HCT116 (cell line): ENCODE results near the gene HOXC11. TPM values are rescaled to one million over a fixed set of nuclear protein-coding genes. Genes with fewer than 3 reads are reported as not detected.

ENCODE experiments used
- ATAC-seq: fragments of 200-7000 bp; cut with Tn5 transposase; 2 replicates; pipeline ENCODE4 v1.9.1; 2020; ENCODE audit warnings: mild to moderate bottlenecking, moderate library complexity
- BruUV-seq: library from RNA; stranded (reverse); fragments of 400-500 nt; replicated peaks from 2 replicates; lab custom pipeline; 2021; lab: Mats Ljungman, UMichigan
- CTCF ChIA-PET: fragments of 300-600 bp; sonication (Branson Sonifier 250); formaldehyde crosslinking; loops from one replicate; lab custom pipeline; 2021; ENCODE audit warnings: antibody characterized with exemption; lab: Charles Lee
- POLR2A ChIA-PET: fragments of 300-600, 350-600 bp; sonication (Branson Sonifier 250); formaldehyde crosslinking; loops from one replicate; lab custom pipeline; 2021; ENCODE audit warnings: antibody characterized with exemption; lab: Charles Lee
- RAD21 ChIA-PET, 2 experiments: fragments of 300-600 bp; sonication (Branson Sonifier 250); formaldehyde crosslinking; loops; one replicate each; lab custom pipeline; 2023; ENCODE audit warnings: low total read pairs in 2 of 2; ENCODE audit not compliant: uncharacterized antibody in 2 of 2, unreplicated experiment in 2 of 2, low non-redundant PET in 1 of 2; lab: Charles Lee
- DNase-seq: peaks from one replicate; pipeline ENCODE4 v3.0.0-alpha.2; 2010; ENCODE audit warnings: low read depth, low spot score
- H2AFZ ChIP-seq: fragments of 200-600 bp; shearing (Covaris generic), sonication (generic); 2 replicates; pipeline ENCODE4 v1.6.1; 2017; ENCODE audit warnings: low read depth, mixed run types, mixed read lengths, antibody characterized with exemption, low read length; ENCODE audit not compliant: poor library complexity, severe bottlenecking
- H3K27ac ChIP-seq: 2 replicates; pipeline ENCODE4 v1.5.1; 2012; ENCODE audit warnings: low read depth, low read length
- H3K27me3 ChIP-seq: fragments of 200-600 bp; sonication (generic); 2 replicates; pipeline ENCODE4 v1.6.1; 2016; ENCODE audit warnings: mixed run types, low read length, mixed read lengths; ENCODE audit not compliant: insufficient read depth
- H3K36me3 ChIP-seq, 2 experiments: fragments of 200-500 bp in 1 of 2; fragments of 200-600 bp in 1 of 2; sonication (Bioruptor generic) in 1 of 2; sonication (generic) in 1 of 2; 2 replicates each; pipeline versions ENCODE4 v1.5.1 to v1.6.1; 2014 to 2016; ENCODE audit warnings: low read length in 2 of 2, inconsistent platforms in 1 of 2, mixed read lengths in 1 of 2, mixed run types in 1 of 2; ENCODE audit not compliant: insufficient read depth in 2 of 2, control insufficient read depth in 1 of 2
- H3K4me1 ChIP-seq, 2 experiments: fragments of 200-600 bp in 1 of 2; sonication (generic) in 1 of 2; 2 replicates each; pipeline versions ENCODE4 v1.5.1 to v1.6.1; 2012 to 2017; ENCODE audit warnings: low read length in 2 of 2, inconsistent platforms in 1 of 2, mild to moderate bottlenecking in 1 of 2, mixed read lengths in 1 of 2, mixed run types in 1 of 2, moderate library complexity in 1 of 2; ENCODE audit not compliant: insufficient read depth in 2 of 2, control insufficient read depth in 1 of 2
- H3K4me2 ChIP-seq: fragments of 200-600 bp; sonication (generic); 2 replicates; pipeline ENCODE4 v1.6.1; 2017; ENCODE audit warnings: mixed run types, low read length, mixed read lengths
- H3K4me3 ChIP-seq, 2 experiments: fragments of 200-600 bp in 1 of 2; sonication (generic) in 1 of 2; replicated peaks in 1 of 2; 2 replicates each; pipeline ENCODE4 v1.5.1; 2011 to 2016; ENCODE audit warnings: low read length in 2 of 2, control low read depth in 1 of 2, low read depth in 1 of 2, mild to moderate bottlenecking in 1 of 2, mixed read lengths in 1 of 2, mixed run types in 1 of 2
- H3K79me2 ChIP-seq: fragments of 200-600 bp; sonication (generic); 2 replicates; pipeline ENCODE4 v1.6.1; 2017; ENCODE audit warnings: mild to moderate bottlenecking, mixed run types, low read length, moderate library complexity, mixed read lengths; ENCODE audit not compliant: insufficient read depth
- H3K9ac ChIP-seq: fragments of 200-600 bp; sonication (generic); 2 replicates; pipeline ENCODE4 v1.6.1; 2016; ENCODE audit warnings: low read length, mixed read lengths
- H3K9me2 ChIP-seq: fragments of 200-600 bp; sonication (generic), shearing (Covaris generic); 2 replicates; pipeline ENCODE4 v1.6.1; 2017; ENCODE audit warnings: mixed run types, mild to moderate bottlenecking, moderate library complexity; ENCODE audit not compliant: insufficient read depth
- H3K9me3 ChIP-seq, 2 experiments: fragments of 200-500 bp in 1 of 2; fragments of 200-600 bp in 1 of 2; sonication (Bioruptor generic) in 1 of 2; sonication (generic) in 1 of 2; 2 replicates each; pipeline ENCODE4 v1.6.1; 2014 to 2017; ENCODE audit warnings: low read length in 2 of 2, mixed read lengths in 2 of 2, inconsistent platforms in 1 of 2, low read depth in 1 of 2, mild to moderate bottlenecking in 1 of 2, mixed run types in 1 of 2, moderate library complexity in 1 of 2; ENCODE audit not compliant: control insufficient read depth in 1 of 2, insufficient read depth in 1 of 2
- H4K20me1 ChIP-seq: fragments of 200-600 bp; sonication (generic), shearing (Covaris generic); 2 replicates; pipeline ENCODE4 v1.6.1; 2017; ENCODE audit warnings: mixed run types, mild to moderate bottlenecking, moderate library complexity; ENCODE audit not compliant: insufficient read depth
- CBX3 ChIP-seq: IDR thresholded peaks from 2 replicates; pipeline ENCODE4 v1.6.1; 2012; ENCODE audit warnings: low read depth
- CEBPB ChIP-seq: IDR thresholded peaks from 2 replicates; pipeline ENCODE4 v1.6.1; 2012; ENCODE audit warnings: low read depth
- ELF1 ChIP-seq: IDR thresholded peaks from 2 replicates; pipeline ENCODE4 v1.6.1; 2012; ENCODE audit warnings: low read depth, borderline replicate concordance
- EZH2 ChIP-seq: fragments of 200-600 bp; sonication (generic); IDR thresholded peaks from 2 replicates; pipeline ENCODE4 v1.6.1; 2017; ENCODE audit warnings: antibody characterized with exemption, mixed run types
- EZH2phosphoT487 ChIP-seq: fragments of 200-600 bp; IDR thresholded peaks from 2 replicates; pipeline ENCODE4 v1.6.1; 2018; ENCODE audit warnings: antibody characterized with exemption, borderline replicate concordance
- FOSL1 ChIP-seq: IDR thresholded peaks from 2 replicates; pipeline ENCODE4 v1.6.1; 2012; ENCODE audit warnings: low read depth
- JUND ChIP-seq: IDR thresholded peaks from 2 replicates; pipeline ENCODE4 v1.6.1; 2012
- POLR2A ChIP-seq: IDR thresholded peaks from 2 replicates; pipeline ENCODE4 v1.7.0; 2011; ENCODE audit warnings: borderline replicate concordance; ENCODE audit not compliant: insufficient read depth, insufficient read length; ENCODE audit errors: extremely low read depth
- POLR2AphosphoS5 ChIP-seq: IDR thresholded peaks from 2 replicates; pipeline ENCODE4 v1.6.1; 2011; ENCODE audit warnings: mild to moderate bottlenecking, low read depth, low read length, moderate library complexity
- RAD21 ChIP-seq: IDR thresholded peaks from 2 replicates; pipeline ENCODE4 v1.6.1; 2012; ENCODE audit warnings: low read depth, mild to moderate bottlenecking
- SP1 ChIP-seq: IDR thresholded peaks from 2 replicates; pipeline ENCODE4 v1.6.1; 2012; ENCODE audit warnings: low read depth
- SRF ChIP-seq: IDR thresholded peaks from 2 replicates; pipeline ENCODE4 v1.6.1; 2012; ENCODE audit warnings: low read depth
- ZNF274 ChIP-seq: fragments of 200-500 bp; sonication (Bioruptor generic); IDR thresholded peaks from 2 replicates; pipeline ENCODE4 v1.6.1; 2014; ENCODE audit warnings: mild to moderate bottlenecking, low read depth, low read length, inconsistent platforms
- intact Hi-C: fragments of 100-400 bp; cut with micrococcal nuclease; formaldehyde crosslinking; loops from 2 replicates; pipeline ENCODE4 v1.10.0; 2022
- total RNA-seq: library from RNA; stranded (reverse); gene quantifications from one replicate; pipeline ENCODE4 v1.2.1, GENCODE V29; 2021; ENCODE audit not compliant: unreplicated experiment
- TF ChIP-seq, protein P1 (sequence below): IDR thresholded peaks from 2 replicates; pipeline ENCODE4 v1.6.1; 2011; ENCODE audit warnings: mild to moderate bottlenecking, low read length, moderate library complexity; ENCODE audit not compliant: insufficient replicate concordance; ENCODE audit errors: extremely low read depth
- TF ChIP-seq, protein P2 (sequence below), 3 experiments: fragments of 200-600 bp in 1 of 3; sonication (generic) in 1 of 3; IDR thresholded peaks in 2 of 3; conservative IDR thresholded peaks in 1 of 3; 2 replicates each; pipeline ENCODE4 v1.5.1; 2012 to 2017; ENCODE audit warnings: low read depth in 2 of 3, low read length in 2 of 3, antibody characterized with exemption in 1 of 3, borderline replicate concordance in 1 of 3, control low read depth in 1 of 3, mild to moderate bottlenecking in 1 of 3, mixed read lengths in 1 of 3, mixed run types in 1 of 3, moderate library complexity in 1 of 3; ENCODE audit not compliant: insufficient read depth in 1 of 3
- TF ChIP-seq, protein P3 (sequence below): IDR thresholded peaks from 2 replicates; pipeline ENCODE4 v1.6.1; 2012; ENCODE audit warnings: low read depth
- TF ChIP-seq, protein P4 (sequence below): IDR thresholded peaks from 2 replicates; pipeline ENCODE4 v1.6.1; 2012
- TF ChIP-seq, protein P5 (sequence below): IDR thresholded peaks from 2 replicates; pipeline ENCODE4 v1.6.1; 2012

HOXC11 gene
- total RNA-seq, 1 experiment from 2014 or later = 0.22 TPM

DNA sequence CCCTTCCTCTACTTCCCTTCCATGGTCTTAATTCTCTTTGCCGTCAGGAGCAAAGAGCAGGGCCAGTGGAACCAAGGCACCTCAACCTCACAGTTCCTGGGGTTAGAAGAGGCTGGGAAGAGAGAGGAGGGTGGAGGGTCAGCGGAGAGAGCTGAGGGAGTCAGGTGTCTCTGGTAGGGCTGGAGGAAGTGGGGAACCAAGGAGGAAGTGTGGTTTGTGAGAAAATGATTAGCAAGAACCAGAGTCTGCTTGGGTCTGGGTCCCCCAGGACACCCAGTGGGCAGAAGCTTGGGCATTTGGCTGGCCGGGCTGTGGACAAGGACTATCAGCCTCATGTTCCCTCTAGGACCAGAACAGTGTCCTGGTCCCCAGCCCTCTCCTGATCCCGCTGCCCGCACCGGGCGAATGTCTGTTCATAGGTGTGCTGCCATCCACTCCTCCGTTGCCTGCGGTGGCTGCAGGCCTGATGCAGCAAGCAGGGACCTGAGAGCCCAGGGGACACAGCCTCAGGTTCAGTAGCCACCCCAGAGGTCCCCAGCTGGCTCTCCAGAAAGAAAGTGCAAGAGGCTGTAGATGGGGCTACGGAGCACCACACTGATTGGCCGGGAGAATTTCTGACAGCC lies 15.9 kb upstream of the HOXC11 start:
- no peak for DNase-seq
- no peaks in the 10 kb centered on the region for H3K9me2 ChIP-seq
- no peaks in the 10 kb centered on the region for H3K79me2 ChIP-seq
- BruUV-seq = no TSS peak
- ChIA-PET RAD21 (no interaction called here), CTCF (no interaction called here), POLR2A (no interaction called here)
- TF ChIP-seq SP1 = no peak
- TF ChIP-seq SRF = no peak
- TF ChIP-seq JUND = no peak
- TF ChIP-seq CEBPB = no peak
- TF ChIP-seq FOSL1 = no peak
- TF ChIP-seq, protein P1, sequence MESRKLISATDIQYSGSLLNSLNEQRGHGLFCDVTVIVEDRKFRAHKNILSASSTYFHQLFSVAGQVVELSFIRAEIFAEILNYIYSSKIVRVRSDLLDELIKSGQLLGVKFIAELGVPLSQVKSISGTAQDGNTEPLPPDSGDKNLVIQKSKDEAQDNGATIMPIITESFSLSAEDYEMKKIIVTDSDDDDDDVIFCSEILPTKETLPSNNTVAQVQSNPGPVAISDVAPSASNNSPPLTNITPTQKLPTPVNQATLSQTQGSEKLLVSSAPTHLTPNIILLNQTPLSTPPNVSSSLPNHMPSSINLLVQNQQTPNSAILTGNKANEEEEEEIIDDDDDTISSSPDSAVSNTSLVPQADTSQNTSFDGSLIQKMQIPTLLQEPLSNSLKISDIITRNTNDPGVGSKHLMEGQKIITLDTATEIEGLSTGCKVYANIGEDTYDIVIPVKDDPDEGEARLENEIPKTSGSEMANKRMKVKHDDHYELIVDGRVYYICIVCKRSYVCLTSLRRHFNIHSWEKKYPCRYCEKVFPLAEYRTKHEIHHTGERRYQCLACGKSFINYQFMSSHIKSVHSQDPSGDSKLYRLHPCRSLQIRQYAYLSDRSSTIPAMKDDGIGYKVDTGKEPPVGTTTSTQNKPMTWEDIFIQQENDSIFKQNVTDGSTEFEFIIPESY = no peak
- TF ChIP-seq CBX3 = no peak
- no peak for TF ChIP-seq EZH2
- TF ChIP-seq, protein P2, sequence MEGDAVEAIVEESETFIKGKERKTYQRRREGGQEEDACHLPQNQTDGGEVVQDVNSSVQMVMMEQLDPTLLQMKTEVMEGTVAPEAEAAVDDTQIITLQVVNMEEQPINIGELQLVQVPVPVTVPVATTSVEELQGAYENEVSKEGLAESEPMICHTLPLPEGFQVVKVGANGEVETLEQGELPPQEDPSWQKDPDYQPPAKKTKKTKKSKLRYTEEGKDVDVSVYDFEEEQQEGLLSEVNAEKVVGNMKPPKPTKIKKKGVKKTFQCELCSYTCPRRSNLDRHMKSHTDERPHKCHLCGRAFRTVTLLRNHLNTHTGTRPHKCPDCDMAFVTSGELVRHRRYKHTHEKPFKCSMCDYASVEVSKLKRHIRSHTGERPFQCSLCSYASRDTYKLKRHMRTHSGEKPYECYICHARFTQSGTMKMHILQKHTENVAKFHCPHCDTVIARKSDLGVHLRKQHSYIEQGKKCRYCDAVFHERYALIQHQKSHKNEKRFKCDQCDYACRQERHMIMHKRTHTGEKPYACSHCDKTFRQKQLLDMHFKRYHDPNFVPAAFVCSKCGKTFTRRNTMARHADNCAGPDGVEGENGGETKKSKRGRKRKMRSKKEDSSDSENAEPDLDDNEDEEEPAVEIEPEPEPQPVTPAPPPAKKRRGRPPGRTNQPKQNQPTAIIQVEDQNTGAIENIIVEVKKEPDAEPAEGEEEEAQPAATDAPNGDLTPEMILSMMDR (IDR thresholded peaks at IDR 0.05 in 2 of 3, conservative IDR thresholded peaks at IDR 0.05 in 1 of 3; ENCODE audit: borderline replicate concordance in 1 of 3, insufficient read depth in 1 of 3, low read depth in 2 of 3, low read length in 2 of 3) = no peak
- TF ChIP-seq ZNF274 = no peak
- no peak for TF ChIP-seq ELF1
- TF ChIP-seq, protein P3, sequence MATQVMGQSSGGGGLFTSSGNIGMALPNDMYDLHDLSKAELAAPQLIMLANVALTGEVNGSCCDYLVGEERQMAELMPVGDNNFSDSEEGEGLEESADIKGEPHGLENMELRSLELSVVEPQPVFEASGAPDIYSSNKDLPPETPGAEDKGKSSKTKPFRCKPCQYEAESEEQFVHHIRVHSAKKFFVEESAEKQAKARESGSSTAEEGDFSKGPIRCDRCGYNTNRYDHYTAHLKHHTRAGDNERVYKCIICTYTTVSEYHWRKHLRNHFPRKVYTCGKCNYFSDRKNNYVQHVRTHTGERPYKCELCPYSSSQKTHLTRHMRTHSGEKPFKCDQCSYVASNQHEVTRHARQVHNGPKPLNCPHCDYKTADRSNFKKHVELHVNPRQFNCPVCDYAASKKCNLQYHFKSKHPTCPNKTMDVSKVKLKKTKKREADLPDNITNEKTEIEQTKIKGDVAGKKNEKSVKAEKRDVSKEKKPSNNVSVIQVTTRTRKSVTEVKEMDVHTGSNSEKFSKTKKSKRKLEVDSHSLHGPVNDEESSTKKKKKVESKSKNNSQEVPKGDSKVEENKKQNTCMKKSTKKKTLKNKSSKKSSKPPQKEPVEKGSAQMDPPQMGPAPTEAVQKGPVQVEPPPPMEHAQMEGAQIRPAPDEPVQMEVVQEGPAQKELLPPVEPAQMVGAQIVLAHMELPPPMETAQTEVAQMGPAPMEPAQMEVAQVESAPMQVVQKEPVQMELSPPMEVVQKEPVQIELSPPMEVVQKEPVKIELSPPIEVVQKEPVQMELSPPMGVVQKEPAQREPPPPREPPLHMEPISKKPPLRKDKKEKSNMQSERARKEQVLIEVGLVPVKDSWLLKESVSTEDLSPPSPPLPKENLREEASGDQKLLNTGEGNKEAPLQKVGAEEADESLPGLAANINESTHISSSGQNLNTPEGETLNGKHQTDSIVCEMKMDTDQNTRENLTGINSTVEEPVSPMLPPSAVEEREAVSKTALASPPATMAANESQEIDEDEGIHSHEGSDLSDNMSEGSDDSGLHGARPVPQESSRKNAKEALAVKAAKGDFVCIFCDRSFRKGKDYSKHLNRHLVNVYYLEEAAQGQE = no peak
- no peak for TF ChIP-seq RAD21
- TF ChIP-seq, protein P4, sequence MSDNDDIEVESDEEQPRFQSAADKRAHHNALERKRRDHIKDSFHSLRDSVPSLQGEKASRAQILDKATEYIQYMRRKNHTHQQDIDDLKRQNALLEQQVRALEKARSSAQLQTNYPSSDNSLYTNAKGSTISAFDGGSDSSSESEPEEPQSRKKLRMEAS = no peak
- TF ChIP-seq EZH2phosphoT487 = no peak
- TF ChIP-seq, protein P5, sequence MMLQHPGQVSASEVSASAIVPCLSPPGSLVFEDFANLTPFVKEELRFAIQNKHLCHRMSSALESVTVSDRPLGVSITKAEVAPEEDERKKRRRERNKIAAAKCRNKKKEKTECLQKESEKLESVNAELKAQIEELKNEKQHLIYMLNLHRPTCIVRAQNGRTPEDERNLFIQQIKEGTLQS = no peak
- no peak for TF ChIP-seq POLR2A
- TF ChIP-seq POLR2AphosphoS5 = no peak
- H4K20me1 ChIP-seq = no peaks in the 10 kb centered on the region
- intact Hi-C loops = no loop called here
- no peak for ATAC-seq
- H3K27me3 ChIP-seq = no peaks in the 10 kb centered on the region
- H3K4me3 ChIP-seq = no peak overlapping the region
- no peaks in the 10 kb centered on the region for H3K9me3 ChIP-seq
- no peak overlapping the region for H2AFZ ChIP-seq
- H3K4me1 ChIP-seq = peaks cover 12 to 15% of the 10 kb centered on the region in 2 experiments
- H3K36me3 ChIP-seq = no peaks in the 10 kb centered on the region
- H3K27ac ChIP-seq = no peak overlapping the region
- no peak overlapping the region for H3K4me2 ChIP-seq
- H3K9ac ChIP-seq = no peak overlapping the region
